Measurements from ENCODE around the gene MED23.

Gene MED23

DNA sequence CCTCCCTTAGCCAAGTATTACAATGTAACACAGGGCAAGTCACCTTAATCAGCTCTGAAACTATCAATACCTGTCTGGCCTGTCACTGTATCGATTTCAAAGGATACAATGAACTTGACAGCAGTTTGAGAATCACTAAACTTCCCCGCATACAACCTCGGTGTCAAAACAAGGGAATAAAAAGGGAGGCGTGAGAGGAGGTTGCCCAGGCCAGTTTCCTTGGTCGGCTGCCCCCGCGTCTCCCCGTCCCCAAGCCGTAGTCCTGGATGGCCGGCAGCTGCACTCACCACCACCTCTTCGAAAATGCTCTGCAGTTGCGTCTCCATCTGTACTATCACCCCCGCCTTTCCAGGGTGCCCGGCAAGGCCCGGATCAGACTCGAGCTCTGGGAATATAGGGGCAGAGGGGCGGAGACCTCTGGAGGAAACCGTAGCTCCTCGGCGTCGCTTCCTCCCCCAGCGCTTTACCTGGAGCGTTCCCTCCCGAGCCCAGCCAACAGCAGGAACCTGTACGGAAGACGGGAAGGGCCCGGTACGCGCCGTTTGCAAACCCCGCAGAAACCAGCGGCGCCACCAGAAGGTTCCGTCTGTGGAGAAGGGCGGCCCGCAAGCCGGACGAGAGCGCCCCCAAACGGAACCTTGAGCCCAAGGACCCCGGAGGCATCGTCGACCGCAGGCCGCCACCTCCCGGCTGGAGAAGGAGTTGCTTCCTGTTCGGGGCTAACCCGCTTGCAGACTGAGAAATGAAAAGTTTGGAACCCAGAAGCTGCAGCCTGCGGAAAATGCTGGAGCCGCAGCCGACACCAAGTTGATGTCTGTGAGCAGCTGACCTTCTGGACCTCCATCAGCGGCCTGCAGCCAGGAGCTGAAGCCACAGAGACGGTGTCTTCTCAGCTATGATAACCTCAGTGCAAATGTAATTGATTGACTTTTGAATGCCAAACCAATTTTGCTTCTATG lies at the start of gene MED23:
TSS of gene MED23 (minus strand) at position 519 of the 959 bp plus-strand sequence. CDS start at position 326, 193 bp downstream.
- TF ChIP-seq, protein P1, sequence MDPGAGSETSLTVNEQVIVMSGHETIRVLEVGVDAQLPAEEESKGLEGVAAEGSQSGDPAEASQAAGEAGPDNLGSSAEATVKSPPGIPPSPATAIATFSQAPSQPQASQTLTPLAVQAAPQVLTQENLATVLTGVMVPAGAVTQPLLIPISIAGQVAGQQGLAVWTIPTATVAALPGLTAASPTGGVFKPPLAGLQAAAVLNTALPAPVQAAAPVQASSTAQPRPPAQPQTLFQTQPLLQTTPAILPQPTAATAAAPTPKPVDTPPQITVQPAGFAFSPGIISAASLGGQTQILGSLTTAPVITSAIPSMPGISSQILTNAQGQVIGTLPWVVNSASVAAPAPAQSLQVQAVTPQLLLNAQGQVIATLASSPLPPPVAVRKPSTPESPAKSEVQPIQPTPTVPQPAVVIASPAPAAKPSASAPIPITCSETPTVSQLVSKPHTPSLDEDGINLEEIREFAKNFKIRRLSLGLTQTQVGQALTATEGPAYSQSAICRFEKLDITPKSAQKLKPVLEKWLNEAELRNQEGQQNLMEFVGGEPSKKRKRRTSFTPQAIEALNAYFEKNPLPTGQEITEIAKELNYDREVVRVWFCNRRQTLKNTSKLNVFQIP (CRISPR knock-in tag; IDR thresholded peaks at IDR 0.05; ENCODE audit: borderline replicate concordance, low read depth): 0 out of 2 replicates have a peak, but pooled peaks have one; percentile 65
- TF ChIP-seq CSDC2 (CRISPR knock-in tag; IDR thresholded peaks at IDR 0.05): peak; percentile 64; the same call in 1 of the 2 replicates
- peak; percentile 81 for TF ChIP-seq TSHZ2 (CRISPR knock-in tag; IDR thresholded peaks at IDR 0.05)
- TF ChIP-seq ZFP3 (CRISPR knock-in tag; IDR thresholded peaks at IDR 0.05): peak; percentile 59; the same call in 1 of the 2 replicates
- no peak for TF ChIP-seq PPARA (CRISPR knock-in tag; IDR thresholded peaks at IDR 0.05; ENCODE audit: borderline replicate concordance)
- TF ChIP-seq, protein P2, sequence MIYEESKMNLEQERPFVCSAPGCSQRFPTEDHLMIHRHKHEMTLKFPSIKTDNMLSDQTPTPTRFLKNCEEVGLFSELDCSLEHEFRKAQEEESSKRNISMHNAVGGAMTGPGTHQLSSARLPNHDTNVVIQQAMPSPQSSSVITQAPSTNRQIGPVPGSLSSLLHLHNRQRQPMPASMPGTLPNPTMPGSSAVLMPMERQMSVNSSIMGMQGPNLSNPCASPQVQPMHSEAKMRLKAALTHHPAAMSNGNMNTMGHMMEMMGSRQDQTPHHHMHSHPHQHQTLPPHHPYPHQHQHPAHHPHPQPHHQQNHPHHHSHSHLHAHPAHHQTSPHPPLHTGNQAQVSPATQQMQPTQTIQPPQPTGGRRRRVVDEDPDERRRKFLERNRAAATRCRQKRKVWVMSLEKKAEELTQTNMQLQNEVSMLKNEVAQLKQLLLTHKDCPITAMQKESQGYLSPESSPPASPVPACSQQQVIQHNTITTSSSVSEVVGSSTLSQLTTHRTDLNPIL (CRISPR knock-in tag; IDR thresholded peaks at IDR 0.05; ENCODE audit: low read depth): no peak
- ATAC-seq: peak; percentile 99

- ATAC-seq: no peak
- TF ChIP-seq CSRNP3 (CRISPR knock-in tag; IDR thresholded peaks at IDR 0.05): no peak
- no peak for TF ChIP-seq ISL1 (CRISPR knock-in tag; IDR thresholded peaks at IDR 0.05)
- TF ChIP-seq SNAI2 (CRISPR knock-in tag; IDR thresholded peaks at IDR 0.05): no peak
- TF ChIP-seq ZFP30 (CRISPR knock-in tag; IDR thresholded peaks at IDR 0.05): no peak
- no peak for TF ChIP-seq PATZ1 (CRISPR knock-in tag; IDR thresholded peaks at IDR 0.05; ENCODE audit: borderline replicate concordance)
- TF ChIP-seq, protein P1 (CRISPR knock-in tag; IDR thresholded peaks at IDR 0.05; ENCODE audit: borderline replicate concordance, low read depth): no peak
- no peak for TF ChIP-seq TOX (CRISPR knock-in tag; IDR thresholded peaks at IDR 0.05; ENCODE audit: borderline replicate concordance)
- TF ChIP-seq GLIS3 (CRISPR knock-in tag; IDR thresholded peaks at IDR 0.05): no peak
- no peak for TF ChIP-seq OSR1 (CRISPR knock-in tag; IDR thresholded peaks at IDR 0.05)
- TF ChIP-seq TCF4 (CRISPR knock-in tag; IDR thresholded peaks at IDR 0.05; ENCODE audit: borderline replicate concordance): no peak
- no peak for TF ChIP-seq ZNF70 (CRISPR knock-in tag; IDR thresholded peaks at IDR 0.05)
- TF ChIP-seq TSHZ2 (CRISPR knock-in tag; IDR thresholded peaks at IDR 0.05): no peak
- TF ChIP-seq ARNTL (CRISPR knock-in tag; IDR thresholded peaks at IDR 0.05; ENCODE audit: borderline replicate concordance, low read depth): no peak
- no peak for TF ChIP-seq ZFP3 (CRISPR knock-in tag; IDR thresholded peaks at IDR 0.05)
- TF ChIP-seq, protein P2 (CRISPR knock-in tag; IDR thresholded peaks at IDR 0.05; ENCODE audit: low read depth): no peak
- no peak for TF ChIP-seq CSDC2 (CRISPR knock-in tag; IDR thresholded peaks at IDR 0.05)
- no peak for TF ChIP-seq PPARA (CRISPR knock-in tag; IDR thresholded peaks at IDR 0.05; ENCODE audit: borderline replicate concordance)
- TF ChIP-seq ESRRG (CRISPR knock-in tag; IDR thresholded peaks at IDR 0.05): no peak
- TF ChIP-seq ZC3H10 (CRISPR knock-in tag; IDR thresholded peaks at IDR 0.05): no peak
These were observed 45.1 kb upstream of the MED23 start for GRCh38 chr6:131673184-131673583.
